ENCODE measurements around the gene ZBTB9.

ZBTB9 gene

DNA sequence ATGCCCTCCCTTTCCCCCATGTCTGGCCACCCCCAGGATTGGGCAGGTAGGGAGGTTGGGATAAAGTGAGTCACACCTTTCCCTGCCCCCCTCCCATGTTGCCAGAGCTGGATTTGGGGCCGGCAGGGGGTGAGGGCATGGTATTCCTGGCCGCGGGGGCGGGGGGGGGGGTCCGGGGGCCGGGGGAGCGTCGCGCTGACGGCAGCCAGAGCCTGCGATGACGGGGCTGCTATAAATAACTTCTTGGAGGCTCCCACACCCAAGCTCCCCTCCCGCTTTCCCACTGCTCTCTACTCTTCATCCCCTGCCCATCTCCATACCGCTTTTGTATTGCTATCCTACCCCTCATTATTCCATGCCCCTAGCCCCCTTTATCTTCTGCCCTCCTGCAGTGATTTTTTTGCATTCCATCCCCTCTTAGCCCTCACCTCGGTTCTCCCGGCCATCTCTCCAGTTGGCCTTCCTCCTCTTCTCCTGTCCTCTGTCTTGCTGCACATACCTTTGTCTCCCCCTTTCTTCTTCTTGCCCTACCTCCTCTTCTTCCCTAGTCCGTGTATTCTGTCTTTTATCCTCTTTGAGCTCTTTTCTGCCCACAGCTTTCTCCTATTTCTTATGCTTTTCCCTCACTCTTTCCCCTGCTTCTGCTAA lies 20.7 kb upstream of the ZBTB9 start:
- no peak for DNase-seq

DNA sequence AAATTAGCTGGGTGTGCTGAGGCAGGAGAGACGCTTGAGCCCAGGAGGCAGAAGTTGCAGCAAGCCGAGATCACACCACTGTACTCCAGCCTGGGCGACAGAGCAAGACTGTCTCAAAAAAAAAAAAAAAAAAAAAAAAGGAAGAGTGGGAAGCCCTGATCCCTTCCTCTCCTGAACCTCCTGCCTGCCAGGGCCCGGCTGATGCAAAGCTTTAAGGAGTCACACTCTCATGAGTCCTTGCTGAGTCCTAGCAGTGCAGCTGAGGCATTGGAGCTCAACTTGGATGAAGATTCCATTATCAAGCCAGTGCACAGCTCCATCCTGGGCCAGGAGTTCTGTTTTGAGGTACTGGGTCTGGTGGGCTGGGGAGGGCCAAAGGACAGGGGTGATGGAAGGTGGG lies 19.4 kb upstream of the ZBTB9 start:
- no peak for DNase-seq

DNA sequence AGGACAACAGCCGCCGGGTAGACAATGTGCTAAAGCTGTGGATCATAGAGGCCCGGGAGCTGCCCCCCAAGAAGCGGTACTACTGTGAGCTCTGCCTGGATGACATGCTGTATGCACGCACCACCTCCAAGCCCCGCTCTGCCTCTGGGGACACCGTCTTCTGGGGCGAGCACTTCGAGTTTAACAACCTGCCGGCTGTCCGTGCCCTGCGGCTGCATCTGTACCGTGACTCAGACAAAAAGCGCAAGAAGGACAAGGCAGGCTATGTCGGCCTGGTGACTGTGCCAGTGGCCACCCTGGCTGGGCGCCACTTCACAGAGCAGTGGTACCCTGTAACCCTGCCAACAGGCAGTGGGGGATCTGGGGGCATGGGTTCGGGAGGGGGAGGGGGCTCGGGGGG lies 16.7 kb upstream of the ZBTB9 start:
- DNase-seq: no peak

DNA sequence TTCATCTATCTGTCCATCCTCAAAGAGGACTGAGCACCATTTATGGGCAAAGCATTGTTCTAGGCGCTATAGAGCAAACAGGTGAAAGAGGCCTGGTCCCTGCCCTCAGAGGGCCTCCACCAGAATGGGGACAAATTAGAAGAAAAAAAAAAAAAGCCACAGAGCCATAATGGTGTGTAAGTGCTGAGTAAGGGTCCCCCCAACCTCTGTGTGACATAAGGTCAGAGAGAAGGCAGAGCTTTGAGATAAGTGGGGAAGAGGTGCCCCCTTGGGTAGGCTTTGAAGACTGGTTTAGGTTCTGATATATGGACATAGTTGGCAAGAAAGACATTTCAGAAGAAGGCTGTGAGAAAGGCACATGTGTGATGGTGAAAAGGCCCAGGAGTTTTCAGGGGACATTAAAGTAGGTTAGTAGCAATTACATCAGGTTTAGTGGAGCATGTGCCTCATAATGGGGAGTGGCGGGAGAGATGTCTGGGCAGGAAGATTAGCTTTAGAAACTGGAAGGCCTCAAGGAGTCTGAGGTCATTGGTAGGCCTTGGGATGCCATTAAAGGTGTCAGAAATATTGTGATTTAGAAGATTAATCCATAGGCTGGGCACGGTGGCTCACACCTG lies 15.3 kb upstream of the ZBTB9 start:
- no peak for DNase-seq

DNA sequence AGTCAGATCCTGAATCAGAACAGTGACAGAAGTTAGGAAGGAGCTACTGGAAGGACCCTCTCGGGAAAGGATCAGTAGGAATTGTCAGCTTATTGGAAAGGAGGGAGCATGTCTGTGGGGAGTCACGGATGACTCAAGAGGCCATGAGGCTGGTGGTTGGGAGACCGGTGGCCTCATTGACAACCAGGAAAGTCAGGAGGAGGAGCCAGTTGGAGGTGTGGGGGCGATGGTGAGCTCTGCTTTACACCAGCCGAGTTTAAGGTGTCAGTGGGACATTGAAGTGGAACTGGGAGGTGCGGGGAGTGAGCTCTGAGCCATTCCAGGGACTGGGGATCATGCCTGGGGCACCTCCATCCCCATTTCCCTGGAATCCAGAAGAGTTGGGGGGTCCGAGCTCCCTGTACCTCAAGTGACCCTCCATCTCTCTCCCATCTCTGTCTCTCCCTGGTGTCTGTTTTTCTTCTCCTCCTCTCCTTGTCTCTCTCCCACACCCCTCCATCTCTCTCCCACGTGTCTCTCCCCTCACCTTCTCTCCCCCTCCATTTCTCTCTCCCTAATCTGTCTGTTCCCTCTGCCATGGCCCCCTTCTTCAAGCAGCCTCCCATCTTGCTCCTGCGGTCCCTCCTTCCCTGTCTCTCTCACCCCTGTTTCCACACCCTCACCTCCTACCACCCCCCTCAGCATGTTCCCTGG lies 14.3 kb upstream of the ZBTB9 start:
- DNase-seq: no peak

DNA sequence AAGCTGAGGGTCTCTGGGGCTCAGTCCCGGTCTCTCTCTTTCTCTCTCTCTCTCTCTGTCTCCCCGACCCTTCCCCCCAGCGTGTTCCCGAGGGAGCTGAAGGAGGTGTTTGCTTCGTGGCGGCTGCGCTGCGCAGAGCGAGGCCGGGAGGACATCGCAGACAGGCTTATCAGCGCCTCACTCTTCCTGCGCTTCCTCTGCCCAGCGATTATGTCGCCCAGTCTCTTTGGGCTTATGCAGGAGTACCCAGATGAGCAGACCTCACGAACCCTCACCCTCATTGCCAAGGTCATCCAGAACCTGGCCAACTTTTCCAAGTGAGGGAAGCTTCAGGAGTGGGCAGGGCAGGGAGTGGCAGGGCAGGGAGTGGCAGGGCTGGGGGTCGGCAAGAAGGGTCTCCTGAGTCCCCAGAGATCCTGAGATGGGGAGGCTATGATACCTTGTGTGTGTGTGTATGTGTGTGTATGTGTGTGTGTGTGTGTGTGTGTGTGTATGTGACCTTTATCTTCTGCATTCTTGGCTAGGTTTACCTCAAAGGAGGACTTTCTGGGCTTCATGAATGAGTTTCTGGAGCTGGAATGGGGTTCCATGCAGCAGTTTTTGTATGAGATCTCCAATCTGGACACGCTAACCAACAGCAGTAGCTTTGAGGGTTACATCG lies 13.6 kb upstream of the ZBTB9 start:
- DNase-seq: no peak

DNA sequence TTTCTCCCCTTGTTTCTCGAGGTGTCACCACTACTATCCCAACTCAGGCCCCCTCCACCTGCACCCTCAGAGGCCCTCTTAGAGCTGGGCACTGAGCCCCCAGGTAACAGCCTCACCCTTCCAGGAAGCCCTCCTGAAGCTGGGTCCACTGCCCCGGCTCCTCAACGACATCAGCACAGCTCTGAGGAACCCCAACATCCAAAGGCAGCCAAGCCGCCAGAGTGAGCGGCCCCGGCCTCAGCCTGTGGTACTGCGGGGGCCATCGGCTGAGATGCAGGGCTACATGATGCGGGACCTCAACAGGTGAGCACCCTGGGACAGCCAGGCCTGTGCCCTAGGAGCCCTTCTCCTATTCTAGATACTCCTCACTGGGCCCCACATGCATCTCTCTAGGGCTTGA lies 12.9 kb upstream of the ZBTB9 start:
- no peak for DNase-seq

DNA sequence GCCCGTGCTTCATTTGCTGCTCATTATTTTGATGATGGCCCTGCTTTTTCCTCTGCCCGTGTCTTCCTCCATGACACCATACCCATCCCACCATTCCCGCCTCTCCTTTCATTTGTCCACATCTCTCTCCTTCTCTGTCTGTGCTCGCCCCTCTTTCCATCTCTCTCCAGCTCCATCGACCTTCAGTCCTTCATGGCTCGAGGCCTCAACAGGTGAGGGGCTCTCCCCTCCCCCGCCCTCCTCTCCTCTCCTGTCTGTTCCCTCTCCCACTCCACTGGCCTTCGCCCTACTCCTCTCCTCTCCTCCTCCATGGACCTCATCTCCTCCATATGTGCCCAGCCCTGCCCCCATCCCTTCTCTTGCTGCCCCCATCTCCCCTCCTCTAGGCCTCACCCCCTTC lies 12.1 kb upstream of the ZBTB9 start:
- DNase-seq: no peak

DNA sequence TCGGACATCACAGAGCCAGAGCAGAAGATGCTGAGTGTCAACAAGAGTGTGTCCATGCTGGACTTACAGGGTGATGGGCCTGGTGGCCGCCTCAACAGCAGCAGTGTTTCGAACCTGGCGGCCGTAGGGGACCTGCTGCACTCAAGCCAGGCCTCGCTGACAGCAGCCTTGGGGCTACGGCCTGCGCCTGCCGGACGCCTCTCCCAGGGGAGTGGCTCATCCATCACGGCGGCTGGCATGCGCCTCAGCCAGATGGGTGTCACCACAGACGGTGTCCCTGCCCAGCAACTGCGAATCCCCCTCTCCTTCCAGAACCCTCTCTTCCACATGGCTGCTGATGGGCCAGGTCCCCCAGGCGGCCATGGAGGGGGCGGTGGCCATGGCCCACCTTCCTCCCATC lies 11.4 kb upstream of the ZBTB9 start:
- no peak for DNase-seq

DNA sequence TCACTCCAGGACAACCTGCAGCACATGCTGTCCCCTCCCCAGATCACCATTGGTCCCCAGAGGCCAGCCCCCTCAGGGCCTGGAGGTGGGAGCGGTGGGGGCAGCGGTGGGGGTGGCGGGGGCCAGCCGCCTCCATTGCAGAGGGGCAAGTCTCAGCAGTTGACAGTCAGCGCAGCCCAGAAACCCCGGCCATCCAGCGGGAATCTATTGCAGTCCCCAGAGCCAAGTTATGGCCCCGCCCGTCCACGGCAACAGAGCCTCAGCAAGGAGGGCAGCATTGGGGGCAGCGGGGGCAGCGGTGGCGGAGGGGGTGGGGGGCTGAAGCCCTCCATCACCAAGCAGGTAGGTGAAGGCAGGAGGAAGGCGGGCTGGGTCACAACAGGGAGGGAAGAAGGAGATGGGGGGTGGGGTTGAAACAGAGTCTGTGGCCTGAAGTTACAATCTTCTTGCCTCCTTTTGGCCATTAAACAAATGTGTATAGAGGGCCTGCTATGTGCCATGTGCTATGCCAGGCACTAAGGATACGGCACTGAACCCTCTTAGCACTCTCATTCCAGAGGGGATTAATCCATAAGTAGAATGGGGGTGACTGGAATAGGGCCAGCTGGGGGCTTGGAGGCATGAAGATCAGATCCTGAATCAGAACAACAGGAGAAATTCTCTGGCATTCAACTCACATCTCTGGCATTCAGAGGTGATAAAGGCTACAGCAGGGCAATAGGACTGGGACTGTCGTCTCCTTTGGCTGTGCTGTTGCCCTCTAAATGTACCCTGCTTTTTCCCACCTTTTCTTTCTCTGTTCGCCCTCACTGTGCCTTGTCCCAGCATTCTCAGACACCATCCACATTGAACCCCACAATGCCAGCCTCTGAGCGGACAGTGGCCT lies 10.5 kb upstream of the ZBTB9 start:
- no peak for DNase-seq

DNA sequence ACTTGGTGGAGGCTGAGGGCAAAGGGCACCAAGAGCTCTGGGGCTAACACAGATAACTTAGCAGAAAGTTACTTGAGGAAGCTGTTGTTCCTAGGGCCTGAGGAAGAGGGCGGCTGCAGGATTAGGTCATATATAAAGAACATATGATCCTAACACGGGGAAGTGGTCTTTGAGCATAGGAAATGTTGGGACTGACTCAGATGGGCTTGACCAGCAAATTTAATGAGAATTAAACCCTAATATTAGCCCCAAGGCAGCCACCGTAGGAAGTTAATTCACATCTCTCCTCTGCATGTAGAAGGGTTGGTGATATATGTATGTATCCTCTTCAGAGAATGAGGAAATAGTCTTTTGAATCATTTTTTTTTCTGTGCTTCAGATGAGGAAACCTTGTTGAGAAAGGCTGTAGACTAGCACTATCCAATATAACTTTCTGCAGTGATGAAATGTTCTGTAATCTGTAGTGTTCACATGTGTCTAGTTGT lies 9.2 kb upstream of the ZBTB9 start:
- DNase-seq: peak; percentile 59 to 83

DNA sequence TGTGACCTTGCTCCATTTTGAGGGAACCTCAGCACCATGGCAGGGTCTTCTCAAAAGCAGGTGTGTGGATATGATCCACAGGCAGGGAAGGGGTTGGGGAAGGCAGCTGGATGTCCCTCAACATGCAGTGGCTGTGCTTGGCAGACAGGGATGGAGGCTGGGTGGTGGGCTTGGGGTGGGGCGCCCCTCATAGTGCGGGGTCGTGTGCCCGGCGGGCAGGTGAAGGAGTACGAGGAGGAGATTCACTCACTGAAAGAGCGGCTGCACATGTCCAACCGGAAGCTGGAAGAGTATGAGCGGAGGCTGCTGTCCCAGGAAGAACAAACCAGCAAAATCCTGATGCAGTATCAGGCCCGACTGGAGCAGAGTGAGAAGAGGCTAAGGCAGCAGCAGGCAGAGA lies 8.0 kb upstream of the ZBTB9 start:
- no peak for DNase-seq

DNA sequence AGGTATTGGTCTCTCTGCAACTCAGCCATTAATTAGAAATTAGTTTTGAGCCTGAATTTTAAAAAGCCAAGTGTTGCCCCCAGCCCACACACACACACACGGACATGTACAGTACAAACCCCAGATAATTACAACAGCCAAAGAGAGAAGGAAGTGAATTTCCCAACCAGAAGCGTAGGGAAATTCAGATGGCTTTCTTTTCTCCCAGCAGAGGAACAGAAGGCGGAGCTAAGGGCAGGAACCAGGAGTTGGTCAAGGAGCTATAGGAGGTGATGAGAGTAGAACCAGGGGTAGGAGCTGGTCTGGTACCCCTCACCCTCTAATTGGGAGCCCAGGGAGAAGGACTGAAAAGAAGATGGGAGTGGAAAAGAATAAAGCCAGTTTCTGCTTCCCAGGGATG lies 3.9 kb upstream of the ZBTB9 start:
- DNase-seq: peak; percentile 34 to 50

DNA sequence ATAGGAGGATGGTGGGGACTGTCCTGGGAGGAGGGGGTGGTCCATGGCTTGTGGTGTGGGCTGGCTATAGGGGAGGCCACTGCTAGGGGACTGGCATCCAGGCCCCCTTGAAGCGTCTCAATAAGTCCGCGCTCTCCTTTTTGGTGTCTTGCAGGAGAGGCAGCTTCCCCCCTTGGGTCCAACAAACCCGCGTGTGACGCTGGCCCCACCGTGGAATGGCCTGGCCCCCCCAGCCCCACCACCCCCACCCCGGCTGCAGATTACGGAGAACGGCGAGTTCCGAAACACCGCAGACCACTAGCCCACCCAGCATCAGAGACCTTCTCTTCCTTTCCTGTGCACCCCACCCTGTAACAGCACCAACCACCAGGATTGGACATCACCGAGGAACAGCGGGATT lies 2.8 kb upstream of the ZBTB9 start:
- DNase-seq: no peak

DNA sequence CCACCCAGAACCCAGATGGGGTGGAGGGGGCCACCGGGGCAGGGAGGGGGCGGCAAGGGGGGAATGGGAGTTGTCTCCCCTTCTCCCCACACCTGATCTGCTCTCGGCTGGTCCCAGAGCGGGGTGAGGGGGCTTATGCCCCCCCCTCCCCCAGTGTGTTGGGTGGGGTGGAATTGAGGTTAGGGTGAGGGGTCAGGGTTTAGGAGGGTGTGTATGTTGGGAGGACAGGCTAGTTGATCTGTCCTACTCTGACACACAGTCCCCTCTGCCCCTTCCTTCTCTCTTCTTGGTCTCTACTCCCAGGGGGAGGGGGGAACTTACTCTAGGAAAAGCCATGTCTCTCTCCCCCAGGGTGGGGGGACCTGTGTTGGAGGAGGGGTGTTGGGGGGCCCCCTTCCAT lies 1.9 kb upstream of the ZBTB9 start:
- DNase-seq: no peak

DNA sequence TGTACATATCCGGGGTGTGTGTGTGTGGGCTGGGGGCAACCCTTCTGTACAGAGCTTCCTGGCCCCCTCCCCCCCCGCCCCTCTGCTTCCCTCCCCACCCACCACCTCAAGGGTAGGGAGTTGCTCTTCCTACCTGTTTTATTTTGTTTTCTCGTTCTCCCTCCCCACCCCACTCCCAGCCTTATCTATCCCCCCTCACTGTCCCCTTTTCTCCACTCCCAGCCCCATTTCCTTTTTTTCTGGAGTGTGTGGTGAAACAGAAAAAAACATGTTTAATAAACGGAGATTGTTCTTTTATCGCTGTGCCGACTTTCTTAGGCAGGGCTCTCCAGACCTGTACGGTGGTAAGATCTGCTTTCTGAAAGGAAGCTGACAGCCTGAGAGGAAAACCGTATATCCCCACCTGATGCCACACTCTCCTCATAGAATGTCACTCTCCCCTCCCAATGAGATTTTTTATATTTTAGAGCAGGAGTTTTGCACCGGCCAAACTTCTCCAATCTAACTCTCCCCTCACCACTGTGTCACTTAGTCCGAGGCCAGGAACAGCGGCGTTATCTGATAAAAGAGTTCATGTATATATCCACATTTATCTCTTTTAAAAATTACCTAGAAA lies 875 bp upstream of the ZBTB9 start:
- DNase-seq: peak in 1 of 2 experiments; percentile 15

DNA sequence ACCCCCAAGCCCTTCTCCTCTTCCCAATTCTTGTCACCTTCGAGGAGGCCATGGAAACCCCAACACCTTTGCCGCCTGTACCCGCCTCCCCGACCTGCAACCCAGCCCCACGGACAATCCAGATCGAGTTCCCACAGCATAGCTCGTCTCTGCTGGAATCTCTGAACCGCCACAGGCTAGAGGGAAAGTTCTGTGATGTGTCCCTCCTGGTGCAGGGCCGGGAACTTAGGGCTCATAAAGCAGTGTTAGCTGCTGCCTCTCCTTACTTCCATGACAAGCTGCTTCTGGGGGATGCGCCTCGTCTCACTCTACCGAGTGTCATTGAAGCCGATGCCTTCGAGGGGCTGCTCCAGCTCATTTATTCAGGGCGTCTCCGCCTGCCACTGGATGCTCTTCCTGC lies 675 bp downstream of the ZBTB9 start:
- no peak for DNase-seq

DNA sequence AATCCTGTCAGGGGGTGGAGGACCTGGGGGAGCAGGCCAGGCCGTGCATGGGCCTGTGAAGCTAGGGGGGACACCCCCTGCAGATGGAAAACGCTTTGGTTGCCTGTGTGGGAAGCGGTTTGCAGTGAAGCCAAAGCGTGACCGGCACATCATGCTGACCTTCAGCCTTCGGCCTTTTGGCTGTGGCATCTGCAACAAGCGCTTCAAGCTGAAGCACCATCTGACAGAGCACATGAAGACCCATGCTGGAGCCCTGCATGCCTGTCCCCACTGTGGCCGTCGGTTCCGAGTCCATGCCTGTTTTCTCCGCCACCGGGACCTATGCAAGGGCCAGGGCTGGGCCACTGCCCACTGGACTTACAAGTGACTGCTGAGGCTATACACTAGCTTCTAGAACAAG lies 1.8 kb downstream of the ZBTB9 start:
- no peak for DNase-seq

DNA sequence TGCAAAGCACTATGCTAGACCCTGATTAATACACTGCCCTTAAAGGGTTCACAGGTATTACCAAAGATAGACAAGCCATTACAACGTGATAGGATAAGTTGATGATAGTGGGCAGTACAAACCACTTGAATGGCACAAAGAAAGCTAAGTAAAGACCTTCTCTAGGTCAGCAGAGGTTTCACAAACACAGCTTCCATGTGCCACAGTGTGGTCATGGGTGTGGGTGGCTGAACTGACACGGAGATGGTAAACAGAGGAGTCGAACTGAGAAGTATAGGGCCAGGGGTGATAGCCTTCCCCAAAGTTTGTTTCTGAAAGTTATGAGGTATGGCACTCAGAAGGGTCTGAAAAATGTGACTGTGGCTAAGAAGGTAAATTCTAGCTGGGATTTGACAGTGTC lies 4.3 kb downstream of the ZBTB9 start:
- DNase-seq: no peak

DNA sequence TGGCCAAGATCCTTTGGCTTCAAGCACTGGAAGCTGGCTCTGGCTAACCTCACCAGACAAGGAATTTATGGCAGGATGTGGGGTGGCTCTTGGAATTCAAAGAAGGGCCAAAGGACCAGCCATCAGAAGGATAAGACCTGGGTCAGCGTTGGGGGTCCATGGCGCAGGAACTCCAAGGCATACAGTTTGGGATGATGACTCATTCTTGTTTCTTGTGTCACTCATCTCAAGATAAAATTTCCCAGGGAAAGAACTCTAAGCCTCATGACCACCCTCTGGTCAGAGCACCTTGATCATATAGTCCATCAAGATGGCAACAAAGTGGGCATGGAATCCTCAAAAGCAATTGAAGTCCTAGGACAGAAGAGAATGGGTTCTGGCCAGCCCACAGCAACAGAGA lies 4.8 kb downstream of the ZBTB9 start:
- DNase-seq: no peak

DNA sequence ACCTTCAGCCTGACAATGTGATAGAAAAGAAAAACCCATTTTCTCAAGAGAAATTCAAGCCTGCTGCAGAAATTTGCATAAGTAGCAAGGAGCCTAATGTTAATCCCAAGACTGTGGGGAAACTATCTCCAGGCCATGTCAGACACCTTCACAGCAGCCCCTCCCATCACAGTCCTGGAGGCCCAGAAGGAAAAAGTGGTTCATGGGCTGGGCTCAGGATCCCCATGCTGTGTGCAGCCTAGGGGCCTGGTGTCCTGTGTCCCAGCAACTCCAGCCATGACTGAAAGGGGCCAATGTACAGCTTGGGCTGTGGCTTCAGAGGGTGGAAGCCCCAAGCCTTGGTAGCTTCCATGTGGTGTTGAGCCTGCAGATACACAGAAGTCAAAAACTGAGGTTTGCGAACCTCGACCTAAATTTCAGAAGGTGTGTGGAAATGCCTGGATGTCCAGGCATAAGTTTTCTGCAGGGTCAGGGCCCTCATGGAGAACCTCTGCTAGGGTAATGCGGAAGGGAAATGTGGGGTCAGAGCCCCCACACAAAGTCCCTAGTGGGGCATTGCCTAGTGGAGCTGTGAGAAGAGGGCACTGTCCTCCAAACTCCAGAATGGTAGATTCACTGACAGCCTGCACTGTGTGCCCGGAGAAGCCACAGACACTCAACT lies 11.8 kb downstream of the ZBTB9 start:
- DNase-seq: no peak

DNA sequence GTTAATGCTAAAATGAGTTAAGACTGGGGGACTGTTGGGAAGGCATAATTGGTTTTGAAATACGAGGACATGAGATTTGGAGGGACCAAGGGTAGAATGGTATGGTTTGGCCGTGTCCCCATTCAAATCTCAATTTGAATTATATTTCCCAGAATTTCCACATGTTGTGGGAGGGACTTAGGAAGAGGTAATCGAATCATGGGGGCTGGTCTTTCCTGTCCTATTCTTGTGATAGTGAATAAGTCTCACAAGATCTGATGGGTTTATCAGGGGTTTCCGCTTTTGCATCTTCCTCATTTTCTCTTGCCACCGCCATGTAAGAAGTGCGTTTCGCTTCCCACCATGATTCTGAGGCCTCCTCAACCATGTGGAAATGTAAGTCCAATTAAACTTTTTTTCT lies 12.7 kb downstream of the ZBTB9 start:
- no peak for DNase-seq
